NCI-H2171 (cell line): ENCODE measurements around the gene RUNX2.
"Not testable (repeated sequence)": the region's sequence is repeated elsewhere in the genome, so short reads cannot be mapped to it uniquely, and the experiment has no call there.

Source experiments
- DNase-seq: peaks from one replicate; lab custom pipeline; 2025; lab: John Stamatoyannopoulos, UW

RUNX2 gene

DNA sequence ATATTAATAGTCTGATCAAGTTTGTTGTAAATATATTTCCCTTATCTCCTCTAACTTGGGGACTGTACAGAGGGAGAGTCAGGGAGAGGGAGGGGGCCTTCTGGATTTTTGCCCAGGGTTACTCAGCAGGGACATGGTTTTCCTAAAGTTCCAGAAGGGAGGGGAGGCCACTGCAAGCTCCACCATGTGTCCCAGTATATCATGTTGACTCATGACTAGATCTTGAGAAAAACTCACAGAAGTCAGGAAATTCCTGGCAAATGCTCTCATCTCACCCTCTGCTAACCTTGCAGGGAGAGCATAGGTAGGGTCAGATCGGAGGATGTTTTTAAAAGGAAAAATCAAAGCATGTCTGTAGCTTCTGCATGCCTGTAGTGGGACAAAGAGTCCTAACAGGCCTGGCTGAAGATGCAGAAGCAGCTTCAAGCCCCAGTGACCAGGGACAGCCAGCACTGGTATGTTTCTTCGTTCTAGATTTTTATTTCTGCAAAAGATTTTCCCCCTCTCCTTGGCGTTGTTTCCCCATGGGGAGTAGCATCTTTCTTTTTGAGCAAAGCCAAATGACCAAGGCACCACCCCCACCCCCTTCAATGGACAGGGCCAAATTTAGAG is 322.5 kb downstream of the RUNX2 start:
- DNase-seq = no peak

DNA sequence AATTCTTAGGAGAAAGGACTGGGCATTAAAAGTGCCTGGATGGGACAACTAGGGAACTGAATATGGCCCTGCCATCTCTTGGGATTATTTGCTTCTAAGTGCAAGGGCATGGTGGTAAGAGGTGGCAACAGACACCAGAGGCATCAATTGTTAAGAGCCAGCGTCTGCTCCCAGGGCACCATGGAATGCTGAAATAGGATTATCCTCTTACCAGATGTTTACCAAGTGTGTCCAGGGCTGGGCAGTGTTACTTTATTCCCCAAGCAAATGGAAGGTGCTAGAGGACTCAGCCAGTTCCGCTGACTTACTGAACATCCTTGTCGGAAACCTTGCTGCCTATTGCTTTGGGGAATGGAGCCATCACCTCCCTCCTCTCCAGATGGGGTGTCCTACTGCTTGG is 323.2 kb downstream of the RUNX2 start:
- DNase-seq = no peak

DNA sequence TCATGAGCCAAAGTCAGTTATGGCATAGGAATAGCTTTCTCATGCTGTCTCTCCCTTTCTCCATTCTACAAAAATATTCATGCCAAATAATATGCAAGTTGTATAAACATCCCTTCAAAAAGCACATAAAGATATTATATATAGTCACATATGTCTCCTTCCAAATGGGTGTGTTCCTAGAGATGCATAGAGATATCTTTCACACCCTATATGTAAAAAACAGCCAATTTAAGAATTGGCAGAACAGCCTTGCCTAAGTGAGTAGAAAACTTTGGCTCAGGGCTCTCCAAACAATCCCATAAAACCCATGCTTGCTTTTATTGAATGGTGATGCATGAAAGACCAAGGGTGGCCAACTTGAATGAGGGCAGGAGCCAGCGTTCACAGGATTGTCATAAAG is 324.3 kb downstream of the RUNX2 start:
- no peak for DNase-seq

DNA sequence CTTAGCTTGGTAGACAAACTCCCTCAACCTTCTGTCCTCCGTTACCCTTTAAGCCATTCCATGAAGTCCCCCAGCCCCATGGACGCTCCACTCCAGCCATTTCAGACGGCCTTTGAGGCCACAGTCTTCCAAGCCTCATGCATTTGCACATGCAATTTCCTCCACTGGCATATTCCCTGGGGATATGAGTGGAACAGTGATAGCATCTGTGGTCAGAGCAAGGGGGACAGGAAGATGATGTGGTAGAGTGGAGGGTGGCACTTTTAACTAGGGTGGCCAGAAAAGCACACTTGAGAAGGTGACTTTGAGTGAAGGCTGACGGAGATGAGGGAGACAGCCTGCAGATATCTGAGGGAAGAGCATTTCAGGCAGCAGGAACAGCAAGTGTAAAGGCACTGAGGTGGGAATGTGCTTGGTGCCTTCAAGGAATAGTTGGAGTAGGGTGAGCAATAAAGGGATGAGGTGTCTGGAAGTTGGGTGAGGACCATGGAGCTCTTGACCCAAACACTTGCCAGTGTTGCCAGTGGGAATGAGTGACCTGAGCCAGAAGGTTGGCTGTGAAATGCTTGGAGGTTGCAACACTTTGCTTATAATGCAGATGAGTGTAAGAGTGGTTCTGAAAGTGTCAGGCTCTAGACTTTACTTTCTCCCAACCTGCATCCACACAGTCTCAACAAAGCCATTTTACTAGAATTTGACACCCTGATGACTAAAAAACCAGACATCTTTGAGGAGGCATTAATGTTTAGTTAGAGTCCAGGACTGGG is 325.2 kb downstream of the RUNX2 start:
- DNase-seq = no peak

DNA sequence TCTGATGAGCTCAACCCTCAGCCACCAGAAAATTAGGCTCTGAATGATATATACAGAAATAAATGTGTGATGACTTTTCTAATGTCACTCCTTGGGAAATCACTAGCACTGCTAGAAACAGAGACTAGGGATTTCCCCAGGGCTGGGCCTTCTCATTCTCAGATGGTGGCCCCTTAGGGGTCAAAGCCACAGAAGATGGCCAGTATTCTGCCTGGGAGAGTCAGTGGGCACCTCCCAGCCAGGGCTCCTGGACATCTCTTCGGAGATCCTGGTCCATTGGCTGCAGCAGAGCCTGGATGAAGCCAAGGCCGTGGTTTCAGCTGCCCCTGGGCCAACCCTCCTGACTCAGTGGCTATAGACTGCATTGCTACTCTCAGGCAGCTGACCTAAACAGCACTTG is 326.5 kb downstream of the RUNX2 start:
- no peak for DNase-seq

DNA sequence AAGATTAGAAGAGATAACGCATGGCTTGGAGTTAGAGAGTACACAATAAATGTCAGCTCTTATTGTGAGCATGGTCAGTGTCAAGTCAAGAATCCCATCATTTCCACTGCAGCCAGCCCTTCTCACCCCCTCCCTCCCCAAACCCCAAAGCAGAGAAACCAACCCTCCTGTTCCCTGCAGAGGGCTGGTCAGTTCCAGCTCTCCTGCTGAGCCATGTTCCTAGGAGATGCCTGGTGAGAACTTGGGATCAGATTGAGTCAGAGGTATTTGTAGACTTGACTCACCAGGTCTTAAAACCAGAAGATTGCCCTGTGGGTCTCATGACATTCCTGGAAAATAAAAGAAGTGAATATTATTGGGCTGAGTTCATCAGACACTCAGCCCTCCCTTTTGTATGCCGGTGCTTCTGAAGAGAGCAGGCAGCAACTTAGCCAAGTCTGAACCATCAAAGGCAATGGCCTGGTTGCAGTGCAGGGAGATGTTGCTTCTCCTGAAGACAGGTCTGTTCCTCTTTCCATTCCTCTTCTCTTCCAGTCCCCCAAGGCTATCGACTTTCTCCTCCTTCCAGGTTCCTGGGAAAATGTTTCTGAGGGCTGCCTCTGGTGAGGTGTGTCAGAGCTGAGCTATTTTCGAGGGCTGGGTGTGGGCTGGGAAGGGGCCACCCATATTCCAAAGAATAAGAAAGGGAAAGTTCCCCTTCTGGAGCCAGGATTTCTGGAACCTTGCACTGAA is 327.8 kb downstream of the RUNX2 start:
- no peak for DNase-seq

DNA sequence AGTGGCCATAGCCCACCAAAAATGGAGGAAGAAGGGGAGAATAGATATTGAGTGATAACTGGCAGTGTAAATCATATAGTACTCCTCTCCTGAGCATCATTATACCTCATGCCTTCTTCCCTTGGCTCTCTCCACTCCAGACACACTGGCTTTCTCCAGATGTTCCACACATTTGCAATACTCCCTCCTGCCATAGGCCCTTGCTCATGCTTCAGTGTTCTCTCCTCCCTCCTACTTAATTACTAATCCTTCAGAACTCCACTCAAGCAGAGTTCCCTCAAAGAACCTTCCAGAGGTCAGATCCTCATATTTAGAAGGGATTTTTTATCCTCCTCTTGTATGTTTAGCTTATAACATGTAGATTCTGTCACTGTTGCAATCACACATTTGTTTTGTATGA is 329.1 kb downstream of the RUNX2 start:
- DNase-seq = no peak

DNA sequence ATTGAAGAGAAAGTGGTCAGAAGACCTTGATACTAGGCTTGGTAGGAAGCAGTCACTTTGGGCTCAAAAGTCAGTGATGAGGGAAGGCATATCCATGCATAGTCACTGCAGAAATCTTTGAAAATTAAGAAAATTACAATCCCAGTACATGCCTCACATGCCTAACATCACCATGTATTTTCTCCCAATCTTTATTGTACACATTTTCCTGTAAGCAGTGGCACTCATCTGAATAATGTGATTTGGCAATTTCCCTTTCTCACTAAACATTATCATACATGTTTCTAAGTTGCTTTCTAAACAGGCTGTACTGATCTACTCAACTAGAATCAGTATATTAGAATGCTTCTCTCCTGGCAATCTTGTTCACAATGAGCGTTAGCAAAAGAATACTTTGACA is 330.3 kb downstream of the RUNX2 start:
- no peak for DNase-seq

DNA sequence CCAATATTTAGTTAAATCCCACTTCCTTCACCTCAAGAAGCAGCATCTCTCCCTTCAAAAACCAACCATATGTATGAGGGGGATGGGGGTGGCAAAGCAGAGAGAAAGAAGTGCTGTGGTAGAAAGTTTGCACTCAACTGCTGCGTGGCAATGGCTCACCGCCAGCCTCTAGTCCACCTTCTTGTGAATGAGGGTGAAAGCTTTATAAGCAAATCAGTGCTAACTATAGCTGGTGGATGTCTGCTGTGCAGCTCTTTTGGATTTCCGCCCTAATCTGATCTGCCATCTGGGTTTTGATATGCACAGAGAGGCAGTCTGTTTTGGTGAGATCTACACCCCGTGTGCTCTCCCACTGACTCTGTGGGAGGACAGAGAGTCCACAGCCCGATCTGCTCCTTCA is 330.8 kb downstream of the RUNX2 start:
- no peak for DNase-seq

DNA sequence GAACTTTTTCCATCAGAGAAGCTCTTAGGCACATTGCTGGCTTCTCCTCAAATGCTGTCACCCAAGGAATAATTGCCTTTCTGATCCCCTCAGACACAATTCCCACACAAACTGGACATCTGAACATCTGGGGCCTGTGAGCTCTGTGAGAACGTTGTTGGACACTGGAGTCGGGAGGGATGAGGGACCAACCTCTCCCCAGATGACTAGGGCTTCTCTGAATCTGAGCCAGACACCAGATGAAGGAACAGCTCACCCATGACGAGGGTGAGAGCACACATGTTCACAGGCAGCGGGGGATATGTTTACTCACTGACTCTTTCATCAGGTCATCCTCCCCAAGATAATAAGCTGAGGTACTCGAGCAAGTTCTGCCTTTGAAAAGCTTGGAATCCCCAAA is 333.5 kb downstream of the RUNX2 start:
- no peak for DNase-seq

DNA sequence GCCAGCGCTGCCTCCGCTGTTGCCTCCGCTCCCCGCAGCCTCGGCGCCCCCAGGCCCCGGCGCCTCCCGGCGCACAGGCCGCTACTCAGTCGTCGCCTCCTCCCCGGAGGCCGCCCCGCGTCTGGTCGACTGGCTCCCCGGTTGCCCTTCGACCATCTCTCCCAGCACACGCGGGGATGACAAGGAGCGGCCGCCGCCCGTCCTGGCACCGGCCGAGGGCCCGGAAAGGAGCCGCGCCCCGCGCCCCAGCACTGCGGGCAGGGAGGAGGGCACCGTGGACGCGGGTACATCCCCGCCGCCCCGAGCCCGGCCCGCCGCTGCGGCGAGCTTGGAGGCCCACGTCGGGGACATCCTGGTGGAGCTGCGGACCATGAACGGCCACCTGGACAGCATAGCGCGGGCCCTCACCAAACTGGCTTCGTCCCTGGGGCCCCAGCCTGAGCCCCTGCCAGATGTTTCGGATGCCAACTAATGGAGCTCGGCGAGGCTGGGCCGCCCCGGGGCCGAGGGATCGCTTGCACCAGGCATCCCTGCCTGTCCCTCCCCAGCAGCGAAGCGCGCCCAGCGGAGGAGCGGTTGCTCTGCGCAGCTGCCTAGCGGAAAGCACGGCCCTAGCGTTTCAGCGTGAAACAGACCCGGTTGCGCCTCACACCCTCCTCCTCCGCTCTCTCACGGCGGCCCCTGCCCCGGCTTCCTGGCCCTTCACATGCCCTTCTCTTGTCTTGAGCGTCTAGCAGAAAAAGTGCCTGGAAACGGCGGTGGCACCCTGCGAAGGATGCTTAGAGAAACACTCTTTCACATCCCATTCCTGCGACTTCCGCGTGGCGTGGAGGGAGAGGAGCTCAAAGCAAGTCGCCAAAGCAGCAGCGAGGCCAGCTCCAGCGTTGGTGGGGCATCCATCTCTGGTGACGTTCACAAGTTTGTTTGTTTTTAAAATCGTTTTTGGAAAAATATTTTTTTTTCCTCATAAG is 335.4 kb downstream of the RUNX2 start:
- no peak for DNase-seq

DNA sequence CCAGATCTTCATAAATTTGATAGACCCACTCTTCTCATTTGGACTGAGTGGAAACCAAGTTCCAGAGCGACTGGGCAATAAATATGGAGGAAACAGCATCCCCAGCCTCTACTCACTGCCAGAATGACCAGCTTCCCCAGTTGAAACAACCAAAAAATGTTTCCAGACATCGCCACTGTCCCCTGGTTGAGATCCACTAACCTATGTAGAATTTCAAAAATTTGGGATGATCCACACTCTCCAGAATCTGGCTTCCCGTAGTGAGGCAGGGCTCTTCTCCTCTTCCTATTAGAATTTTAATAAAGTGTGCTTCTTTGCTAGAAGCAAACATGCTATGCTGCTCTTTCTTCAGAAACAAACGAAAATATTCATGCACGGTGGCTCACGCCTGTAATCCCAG is 336.6 kb downstream of the RUNX2 start:
- no peak for DNase-seq

DNA sequence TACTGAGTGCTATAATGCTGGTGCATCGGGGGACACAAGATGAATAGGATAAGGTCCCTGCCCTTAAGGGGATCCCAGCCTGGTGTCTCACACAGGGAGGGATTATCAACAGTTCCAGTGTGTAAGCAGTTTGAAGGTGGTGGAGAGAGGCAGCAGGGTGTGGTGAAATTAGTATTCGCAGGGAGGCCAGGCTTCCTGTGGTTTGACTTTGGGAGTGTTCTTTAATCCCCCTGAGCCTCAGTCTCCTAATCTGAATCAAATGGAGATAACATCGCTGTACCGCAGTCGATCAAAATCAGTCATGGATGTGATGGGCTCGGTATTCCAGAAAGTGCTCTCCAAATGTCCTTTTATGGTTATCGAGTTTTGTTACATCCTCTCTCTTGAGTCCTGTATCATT is 337.7 kb downstream of the RUNX2 start:
- no peak for DNase-seq

DNA sequence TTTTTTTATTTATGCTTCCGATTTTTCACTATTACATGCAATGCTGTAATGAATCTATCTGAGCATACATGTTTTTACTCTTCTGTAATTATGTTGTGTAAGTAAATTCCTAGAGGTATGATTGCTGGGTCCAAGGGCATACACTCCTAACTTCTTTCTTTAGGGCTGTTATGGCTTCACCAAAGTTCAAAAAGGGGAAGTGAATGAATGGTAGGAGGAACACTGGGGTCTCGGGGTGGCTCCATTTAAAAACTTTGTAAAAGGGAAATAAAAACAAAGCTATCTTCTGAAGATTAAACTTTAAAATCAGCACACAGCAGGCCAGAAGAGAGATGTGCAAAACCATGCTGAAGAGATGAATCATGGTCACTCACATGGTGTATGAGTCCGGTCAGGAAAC is 338.7 kb downstream of the RUNX2 start:
- DNase-seq = no peak

DNA sequence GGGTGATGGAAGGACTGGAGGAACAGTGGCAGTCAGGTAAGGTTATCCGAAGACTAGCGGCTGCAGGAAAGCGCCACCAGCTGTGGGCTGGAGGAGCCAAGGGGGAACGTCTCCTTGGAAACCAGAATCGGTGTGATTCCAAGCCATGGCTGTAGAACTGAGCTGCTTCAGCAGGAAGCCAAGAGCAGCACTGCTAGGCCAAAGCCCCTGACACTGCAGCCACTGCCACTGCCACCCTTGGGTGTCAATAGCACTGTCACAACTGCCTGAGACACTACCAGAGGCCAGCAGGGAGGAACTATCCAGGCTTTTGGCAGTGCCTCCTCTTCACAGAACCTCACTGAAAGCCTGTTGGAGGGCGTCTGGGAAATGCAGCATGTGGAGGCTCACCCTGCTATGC is 339.2 kb downstream of the RUNX2 start:
- DNase-seq = no peak

DNA sequence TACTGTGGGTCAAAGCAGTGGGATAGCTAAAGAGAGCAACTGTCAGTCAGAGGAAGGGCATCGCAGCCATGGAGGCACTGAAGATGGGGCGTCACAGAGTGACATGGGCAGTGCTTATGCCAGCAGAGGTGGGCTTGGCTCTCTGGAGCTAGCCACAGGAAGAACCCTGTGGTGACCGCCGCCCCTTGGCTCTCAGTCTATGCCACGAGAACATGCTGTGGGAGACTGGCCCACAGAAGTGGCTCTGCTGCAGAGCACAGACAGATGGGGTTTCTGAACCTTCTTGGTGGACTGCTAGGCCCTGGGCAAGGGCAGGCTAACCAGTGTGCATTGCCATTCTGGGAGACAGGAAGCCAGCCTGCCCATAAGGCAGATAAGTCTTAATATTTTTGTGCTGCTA is 339.6 kb downstream of the RUNX2 start:
- DNase-seq = no peak

DNA sequence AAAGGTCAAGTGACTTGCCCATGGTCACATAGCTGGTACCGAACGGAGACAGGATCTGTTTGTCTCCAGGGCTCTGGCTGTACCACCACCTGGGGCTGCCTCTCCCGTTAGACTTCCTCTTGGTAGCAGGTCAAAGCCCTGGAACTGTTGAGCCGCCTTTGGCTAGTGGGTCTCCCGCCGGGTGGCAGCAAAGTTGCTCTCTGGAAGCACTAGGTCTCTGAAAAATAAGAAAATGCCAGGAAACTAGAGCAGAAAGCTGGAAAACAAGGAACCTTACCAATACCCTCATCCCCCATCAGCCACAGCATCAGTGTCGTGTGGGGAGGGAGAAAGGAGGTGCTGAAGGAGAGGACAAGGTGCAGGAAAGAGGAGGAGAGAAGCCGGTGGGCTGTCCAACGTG is 340.6 kb downstream of the RUNX2 start:
- DNase-seq = no peak

DNA sequence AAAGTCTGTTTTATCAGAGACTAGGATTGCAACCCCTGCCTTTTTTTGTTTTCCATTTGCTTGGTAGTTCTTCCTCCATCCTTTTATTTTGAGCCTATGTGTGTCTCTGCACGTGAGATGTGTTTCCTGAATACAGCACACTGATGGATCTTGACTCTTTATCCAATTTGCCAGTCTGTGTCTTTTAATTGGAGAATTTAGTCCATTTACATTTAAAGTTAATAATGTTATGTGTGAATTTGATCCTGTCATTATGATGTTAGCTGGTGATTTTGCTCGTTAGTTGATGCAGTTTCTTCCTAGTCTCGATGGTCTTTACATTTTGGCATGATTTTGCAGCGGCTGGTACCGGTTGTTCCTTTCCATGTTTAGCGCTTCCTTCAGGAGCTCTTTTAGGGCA is 345.0 kb downstream of the RUNX2 start:
- not testable (repeated sequence) for DNase-seq

DNA sequence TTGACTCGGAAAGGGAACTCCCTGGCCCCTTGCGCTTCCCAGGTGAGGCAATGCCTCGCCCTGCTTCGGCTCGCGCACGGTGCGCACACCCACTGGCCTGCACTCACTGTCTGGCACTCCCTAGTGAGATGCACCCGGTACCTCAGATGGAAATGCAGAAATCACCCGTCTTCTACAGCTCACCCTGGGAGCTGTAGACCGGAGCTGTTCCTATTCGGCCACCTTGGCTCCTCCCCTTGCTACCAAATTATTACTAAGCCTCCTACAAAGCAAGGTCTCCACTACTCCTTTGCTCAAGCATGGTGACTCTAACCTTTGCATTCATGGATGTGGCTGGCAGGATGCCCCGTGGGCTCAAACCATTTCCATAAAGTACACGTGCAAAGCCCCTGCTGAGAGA is 347.0 kb downstream of the RUNX2 start:
- DNase-seq = not testable (repeated sequence)

DNA sequence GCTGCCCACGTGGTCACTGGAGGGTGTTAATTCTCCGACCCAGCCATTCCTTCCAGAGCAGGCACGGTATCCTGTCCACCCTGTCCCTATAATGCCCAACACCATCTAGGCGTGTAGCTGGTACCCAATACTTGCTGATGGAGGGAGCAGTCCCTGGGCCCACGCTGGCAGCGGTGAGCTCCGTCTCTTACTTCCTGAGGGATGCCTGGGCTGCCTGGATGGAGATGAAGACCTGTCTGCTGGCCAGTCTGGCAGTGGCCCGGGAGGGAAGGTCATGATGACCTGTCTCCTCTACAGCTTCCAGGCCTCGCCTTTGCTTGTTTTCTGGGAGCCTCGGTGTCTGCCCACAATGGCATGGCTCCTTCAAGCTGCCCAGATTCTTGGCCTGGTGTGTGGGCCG is 347.5 kb downstream of the RUNX2 start:
- no peak for DNase-seq

DNA sequence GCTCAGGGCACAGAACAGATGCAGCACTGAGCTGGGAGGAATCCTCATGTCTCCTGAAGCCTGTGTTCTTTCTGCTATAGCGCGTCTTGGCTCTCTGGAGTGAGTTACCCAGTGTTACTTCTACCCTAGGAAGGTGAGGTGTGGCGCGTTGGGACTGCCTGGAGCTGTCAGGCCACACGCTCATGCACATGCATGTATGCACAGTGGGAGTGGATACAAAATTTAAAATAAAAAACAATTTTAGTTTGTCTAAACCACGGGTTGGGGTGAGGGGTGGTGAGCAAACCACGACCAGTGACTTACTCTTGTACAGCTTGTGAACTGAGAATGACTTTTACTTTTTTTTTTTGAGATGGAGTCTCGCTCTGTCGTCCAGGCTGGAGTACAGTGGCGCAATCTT is 348.2 kb downstream of the RUNX2 start:
- DNase-seq = no peak
